A673 (cell line): ENCODE measurements around the gene TBX18.

Experiments used
- EZH2 ChIP-seq: fragments of 200-600 bp; sonication (generic); IDR thresholded peaks from 2 replicates; pipeline ENCODE4 v1.6.1; 2017; ENCODE audit warnings: borderline replicate concordance, low read depth, mild to moderate bottlenecking, mixed read lengths, antibody characterized with exemption, low read length; ENCODE audit not compliant: poor library complexity, severe bottlenecking
- TF ChIP-seq, protein P1 (sequence below): fragments of 300-800, 200-600 bp; sonication (generic); conservative IDR thresholded peaks from 2 replicates; pipeline ENCODE4 v1.5.1; 2017; ENCODE audit warnings: low read depth, mild to moderate bottlenecking, antibody characterized with exemption, low read length, moderate library complexity, mixed read lengths

DNA sequence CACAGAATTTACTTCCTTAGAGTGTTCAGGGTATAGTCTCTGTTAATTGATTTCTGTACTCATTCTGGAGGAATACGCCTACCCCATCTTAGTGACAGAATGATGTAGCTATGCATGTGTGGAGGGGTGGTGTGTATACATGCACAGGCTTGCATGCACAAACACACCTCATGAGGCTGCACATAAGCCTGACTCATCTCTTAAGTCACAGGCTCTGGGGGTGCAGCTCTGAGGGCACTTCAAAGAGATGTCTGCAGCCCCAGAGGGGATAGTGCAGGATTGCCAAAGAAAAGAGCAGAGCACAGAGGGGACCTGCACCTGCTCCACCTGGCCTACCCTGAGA lies 24.6 kb downstream of the TBX18 start:
- TF ChIP-seq, protein P1, sequence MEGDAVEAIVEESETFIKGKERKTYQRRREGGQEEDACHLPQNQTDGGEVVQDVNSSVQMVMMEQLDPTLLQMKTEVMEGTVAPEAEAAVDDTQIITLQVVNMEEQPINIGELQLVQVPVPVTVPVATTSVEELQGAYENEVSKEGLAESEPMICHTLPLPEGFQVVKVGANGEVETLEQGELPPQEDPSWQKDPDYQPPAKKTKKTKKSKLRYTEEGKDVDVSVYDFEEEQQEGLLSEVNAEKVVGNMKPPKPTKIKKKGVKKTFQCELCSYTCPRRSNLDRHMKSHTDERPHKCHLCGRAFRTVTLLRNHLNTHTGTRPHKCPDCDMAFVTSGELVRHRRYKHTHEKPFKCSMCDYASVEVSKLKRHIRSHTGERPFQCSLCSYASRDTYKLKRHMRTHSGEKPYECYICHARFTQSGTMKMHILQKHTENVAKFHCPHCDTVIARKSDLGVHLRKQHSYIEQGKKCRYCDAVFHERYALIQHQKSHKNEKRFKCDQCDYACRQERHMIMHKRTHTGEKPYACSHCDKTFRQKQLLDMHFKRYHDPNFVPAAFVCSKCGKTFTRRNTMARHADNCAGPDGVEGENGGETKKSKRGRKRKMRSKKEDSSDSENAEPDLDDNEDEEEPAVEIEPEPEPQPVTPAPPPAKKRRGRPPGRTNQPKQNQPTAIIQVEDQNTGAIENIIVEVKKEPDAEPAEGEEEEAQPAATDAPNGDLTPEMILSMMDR, result no peak
- no peak for TF ChIP-seq EZH2
